ENCODE data around the gene KRT27. TPM values are rescaled to one million over a fixed set of nuclear protein-coding genes. Genes with fewer than 3 reads are reported as not detected.

Gene KRT27, protein sequence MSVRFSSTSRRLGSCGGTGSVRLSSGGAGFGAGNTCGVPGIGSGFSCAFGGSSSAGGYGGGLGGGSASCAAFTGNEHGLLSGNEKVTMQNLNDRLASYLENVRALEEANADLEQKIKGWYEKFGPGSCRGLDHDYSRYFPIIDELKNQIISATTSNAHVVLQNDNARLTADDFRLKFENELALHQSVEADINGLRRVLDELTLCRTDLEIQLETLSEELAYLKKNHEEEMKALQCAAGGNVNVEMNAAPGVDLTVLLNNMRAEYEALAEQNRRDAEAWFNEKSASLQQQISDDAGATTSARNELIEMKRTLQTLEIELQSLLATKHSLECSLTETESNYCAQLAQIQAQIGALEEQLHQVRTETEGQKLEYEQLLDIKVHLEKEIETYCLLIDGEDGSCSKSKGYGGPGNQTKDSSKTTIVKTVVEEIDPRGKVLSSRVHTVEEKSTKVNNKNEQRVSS
- total RNA-seq (2014; rRNA removed; shearing (Covaris generic)) (not detected in 2 replicates), polyA plus RNA-seq (2016; fragmentation: Nextera tagmentation; extraction: Ambion mirVana) (not detected in 2 replicates)
- long read RNA-seq, result 0 reads

DNA sequence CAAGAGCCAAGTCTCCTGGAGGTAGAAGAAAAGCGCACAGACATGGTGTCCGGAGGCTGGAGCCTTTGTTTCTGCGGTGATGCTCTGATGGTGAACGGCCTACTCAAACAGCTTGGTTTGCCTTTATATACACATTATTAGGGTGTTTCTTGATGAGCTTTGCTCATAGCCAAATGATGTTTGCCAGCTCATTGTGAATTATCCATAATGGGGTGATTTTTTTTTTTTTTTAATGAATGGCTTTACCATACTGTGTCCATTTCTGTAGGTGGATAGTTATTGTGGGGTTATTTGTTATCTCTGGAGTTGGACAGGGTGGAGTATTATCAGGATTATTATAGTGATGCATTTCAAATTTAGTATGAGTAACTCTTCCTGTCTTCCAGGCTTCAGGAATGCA lies at the start of gene KRT27:
TSS of gene KRT27 (minus strand) at position 101 of the 400 bp plus-strand sequence. CDS start at position 44, 57 bp downstream.
- Mint-ChIP-seq H3K4me1 (no peaks in the 10 kb centered on the region), H3K4me3 (no peak within 1 kb of the TSS), H3K9me3 (no peaks in the 10 kb centered on the region), H3K27me3 (ENCODE audit: insufficient read depth, low read depth, poor library complexity) (peaks cover 6% of the 10 kb centered on the region), H3K27ac (no peak within 1 kb of the TSS; the same call in 1 of the 2 replicates), H3K36me3 (ENCODE audit: low read depth) (no peaks in the 10 kb centered on the region)
- Histone ChIP-seq H3K36me3 (ENCODE audit: insufficient read depth) (no peaks in the 10 kb centered on the region), H4K20me1 (replicated peaks; ENCODE audit: insufficient read depth) (no peaks in the 10 kb centered on the region), H3K79me2 (replicated peaks; ENCODE audit: insufficient read depth) (no peaks in the 10 kb centered on the region), H3K9me2 (ENCODE audit: insufficient read depth) (no peaks in the 10 kb centered on the region), H2AFZ (peak within 1 kb of the TSS; percentile 78), H3K27ac (ENCODE audit: low read depth) (no peak within 1 kb of the TSS), H3K4me1 (ENCODE audit: insufficient read depth) (no peaks in the 10 kb centered on the region), H3F3A (replicated peaks; ENCODE audit: low read depth) (no peaks in the 10 kb centered on the region), H3K27me3 (ENCODE audit: insufficient read depth) (peaks cover 15% of the 10 kb centered on the region), H3K4me2 (no peak within 1 kb of the TSS), H3K4me3 (no peak within 1 kb of the TSS)
- TF ChIP-seq JUNB (IDR thresholded peaks at IDR 0.05; ENCODE audit: unreplicated experiment) (no peak), ZNF331 (CRISPR knock-in tag; IDR thresholded peaks at IDR 0.05; ENCODE audit: low read depth) (no peak), CREB1 (CRISPR knock-in tag; IDR thresholded peaks at IDR 0.05; ENCODE audit: low read depth) (no peak), EZH2 (IDR thresholded peaks at IDR 0.05; ENCODE audit: low read depth, unreplicated experiment) (no peak), ZNF114 (CRISPR knock-in tag; IDR thresholded peaks at IDR 0.05) (no peak), POLR2AphosphoS5 (IDR thresholded peaks at IDR 0.05; ENCODE audit: low read depth) (no peak), EZH2phosphoT487 (IDR thresholded peaks at IDR 0.05; ENCODE audit: unreplicated experiment) (no peak), STAT1 (IDR thresholded peaks at IDR 0.05; ENCODE audit: unreplicated experiment) (no peak), NANOG (IDR thresholded peaks at IDR 0.05; ENCODE audit: borderline replicate concordance) (no peak)
- TF ChIP-seq, protein P1, sequence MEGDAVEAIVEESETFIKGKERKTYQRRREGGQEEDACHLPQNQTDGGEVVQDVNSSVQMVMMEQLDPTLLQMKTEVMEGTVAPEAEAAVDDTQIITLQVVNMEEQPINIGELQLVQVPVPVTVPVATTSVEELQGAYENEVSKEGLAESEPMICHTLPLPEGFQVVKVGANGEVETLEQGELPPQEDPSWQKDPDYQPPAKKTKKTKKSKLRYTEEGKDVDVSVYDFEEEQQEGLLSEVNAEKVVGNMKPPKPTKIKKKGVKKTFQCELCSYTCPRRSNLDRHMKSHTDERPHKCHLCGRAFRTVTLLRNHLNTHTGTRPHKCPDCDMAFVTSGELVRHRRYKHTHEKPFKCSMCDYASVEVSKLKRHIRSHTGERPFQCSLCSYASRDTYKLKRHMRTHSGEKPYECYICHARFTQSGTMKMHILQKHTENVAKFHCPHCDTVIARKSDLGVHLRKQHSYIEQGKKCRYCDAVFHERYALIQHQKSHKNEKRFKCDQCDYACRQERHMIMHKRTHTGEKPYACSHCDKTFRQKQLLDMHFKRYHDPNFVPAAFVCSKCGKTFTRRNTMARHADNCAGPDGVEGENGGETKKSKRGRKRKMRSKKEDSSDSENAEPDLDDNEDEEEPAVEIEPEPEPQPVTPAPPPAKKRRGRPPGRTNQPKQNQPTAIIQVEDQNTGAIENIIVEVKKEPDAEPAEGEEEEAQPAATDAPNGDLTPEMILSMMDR (conservative IDR thresholded peaks at IDR 0.05; ENCODE audit: low read depth in 2 of 2), result no peak
- TF ChIP-seq, protein P2, sequence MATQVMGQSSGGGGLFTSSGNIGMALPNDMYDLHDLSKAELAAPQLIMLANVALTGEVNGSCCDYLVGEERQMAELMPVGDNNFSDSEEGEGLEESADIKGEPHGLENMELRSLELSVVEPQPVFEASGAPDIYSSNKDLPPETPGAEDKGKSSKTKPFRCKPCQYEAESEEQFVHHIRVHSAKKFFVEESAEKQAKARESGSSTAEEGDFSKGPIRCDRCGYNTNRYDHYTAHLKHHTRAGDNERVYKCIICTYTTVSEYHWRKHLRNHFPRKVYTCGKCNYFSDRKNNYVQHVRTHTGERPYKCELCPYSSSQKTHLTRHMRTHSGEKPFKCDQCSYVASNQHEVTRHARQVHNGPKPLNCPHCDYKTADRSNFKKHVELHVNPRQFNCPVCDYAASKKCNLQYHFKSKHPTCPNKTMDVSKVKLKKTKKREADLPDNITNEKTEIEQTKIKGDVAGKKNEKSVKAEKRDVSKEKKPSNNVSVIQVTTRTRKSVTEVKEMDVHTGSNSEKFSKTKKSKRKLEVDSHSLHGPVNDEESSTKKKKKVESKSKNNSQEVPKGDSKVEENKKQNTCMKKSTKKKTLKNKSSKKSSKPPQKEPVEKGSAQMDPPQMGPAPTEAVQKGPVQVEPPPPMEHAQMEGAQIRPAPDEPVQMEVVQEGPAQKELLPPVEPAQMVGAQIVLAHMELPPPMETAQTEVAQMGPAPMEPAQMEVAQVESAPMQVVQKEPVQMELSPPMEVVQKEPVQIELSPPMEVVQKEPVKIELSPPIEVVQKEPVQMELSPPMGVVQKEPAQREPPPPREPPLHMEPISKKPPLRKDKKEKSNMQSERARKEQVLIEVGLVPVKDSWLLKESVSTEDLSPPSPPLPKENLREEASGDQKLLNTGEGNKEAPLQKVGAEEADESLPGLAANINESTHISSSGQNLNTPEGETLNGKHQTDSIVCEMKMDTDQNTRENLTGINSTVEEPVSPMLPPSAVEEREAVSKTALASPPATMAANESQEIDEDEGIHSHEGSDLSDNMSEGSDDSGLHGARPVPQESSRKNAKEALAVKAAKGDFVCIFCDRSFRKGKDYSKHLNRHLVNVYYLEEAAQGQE (IDR thresholded peaks at IDR 0.05; ENCODE audit: unreplicated experiment), result no peak
- TF ChIP-seq, protein P3, sequence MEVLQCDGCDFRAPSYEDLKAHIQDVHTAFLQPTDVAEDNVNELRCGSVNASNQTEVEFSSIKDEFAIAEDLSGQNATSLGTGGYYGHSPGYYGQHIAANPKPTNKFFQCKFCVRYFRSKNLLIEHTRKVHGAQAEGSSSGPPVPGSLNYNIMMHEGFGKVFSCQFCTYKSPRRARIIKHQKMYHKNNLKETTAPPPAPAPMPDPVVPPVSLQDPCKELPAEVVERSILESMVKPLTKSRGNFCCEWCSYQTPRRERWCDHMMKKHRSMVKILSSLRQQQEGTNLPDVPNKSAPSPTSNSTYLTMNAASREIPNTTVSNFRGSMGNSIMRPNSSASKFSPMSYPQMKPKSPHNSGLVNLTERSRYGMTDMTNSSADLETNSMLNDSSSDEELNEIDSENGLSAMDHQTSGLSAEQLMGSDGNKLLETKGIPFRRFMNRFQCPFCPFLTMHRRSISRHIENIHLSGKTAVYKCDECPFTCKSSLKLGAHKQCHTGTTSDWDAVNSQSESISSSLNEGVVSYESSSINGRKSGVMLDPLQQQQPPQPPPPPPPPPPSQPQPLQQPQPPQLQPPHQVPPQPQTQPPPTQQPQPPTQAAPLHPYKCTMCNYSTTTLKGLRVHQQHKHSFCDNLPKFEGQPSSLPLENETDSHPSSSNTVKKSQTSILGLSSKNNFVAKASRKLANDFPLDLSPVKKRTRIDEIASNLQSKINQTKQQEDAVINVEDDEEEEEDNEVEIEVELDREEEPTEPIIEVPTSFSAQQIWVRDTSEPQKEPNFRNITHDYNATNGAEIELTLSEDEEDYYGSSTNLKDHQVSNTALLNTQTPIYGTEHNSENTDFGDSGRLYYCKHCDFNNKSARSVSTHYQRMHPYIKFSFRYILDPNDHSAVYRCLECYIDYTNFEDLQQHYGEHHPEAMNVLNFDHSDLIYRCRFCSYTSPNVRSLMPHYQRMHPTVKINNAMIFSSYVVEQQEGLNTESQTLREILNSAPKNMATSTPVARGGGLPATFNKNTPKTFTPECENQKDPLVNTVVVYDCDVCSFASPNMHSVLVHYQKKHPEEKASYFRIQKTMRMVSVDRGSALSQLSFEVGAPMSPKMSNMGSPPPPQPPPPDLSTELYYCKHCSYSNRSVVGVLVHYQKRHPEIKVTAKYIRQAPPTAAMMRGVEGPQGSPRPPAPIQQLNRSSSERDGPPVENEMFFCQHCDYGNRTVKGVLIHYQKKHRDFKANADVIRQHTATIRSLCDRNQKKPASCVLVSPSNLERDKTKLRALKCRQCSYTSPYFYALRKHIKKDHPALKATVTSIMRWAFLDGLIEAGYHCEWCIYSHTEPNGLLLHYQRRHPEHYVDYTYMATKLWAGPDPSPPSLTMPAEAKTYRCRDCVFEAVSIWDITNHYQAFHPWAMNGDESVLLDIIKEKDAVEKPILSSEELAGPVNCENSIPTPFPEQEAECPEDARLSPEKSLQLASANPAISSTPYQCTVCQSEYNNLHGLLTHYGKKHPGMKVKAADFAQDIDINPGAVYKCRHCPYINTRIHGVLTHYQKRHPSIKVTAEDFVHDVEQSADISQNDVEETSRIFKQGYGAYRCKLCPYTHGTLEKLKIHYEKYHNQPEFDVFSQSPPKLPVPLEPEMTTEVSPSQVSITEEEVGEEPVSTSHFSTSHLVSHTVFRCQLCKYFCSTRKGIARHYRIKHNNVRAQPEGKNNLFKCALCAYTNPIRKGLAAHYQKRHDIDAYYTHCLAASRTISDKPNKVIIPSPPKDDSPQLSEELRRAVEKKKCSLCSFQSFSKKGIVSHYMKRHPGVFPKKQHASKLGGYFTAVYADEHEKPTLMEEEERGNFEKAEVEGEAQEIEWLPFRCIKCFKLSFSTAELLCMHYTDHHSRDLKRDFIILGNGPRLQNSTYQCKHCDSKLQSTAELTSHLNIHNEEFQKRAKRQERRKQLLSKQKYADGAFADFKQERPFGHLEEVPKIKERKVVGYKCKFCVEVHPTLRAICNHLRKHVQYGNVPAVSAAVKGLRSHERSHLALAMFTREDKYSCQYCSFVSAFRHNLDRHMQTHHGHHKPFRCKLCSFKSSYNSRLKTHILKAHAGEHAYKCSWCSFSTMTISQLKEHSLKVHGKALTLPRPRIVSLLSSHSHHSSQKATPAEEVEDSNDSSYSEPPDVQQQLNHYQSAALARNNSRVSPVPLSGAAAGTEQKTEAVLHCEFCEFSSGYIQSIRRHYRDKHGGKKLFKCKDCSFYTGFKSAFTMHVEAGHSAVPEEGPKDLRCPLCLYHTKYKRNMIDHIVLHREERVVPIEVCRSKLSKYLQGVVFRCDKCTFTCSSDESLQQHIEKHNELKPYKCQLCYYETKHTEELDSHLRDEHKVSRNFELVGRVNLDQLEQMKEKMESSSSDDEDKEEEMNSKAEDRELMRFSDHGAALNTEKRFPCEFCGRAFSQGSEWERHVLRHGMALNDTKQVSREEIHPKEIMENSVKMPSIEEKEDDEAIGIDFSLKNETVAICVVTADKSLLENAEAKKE (CRISPR knock-in tag; IDR thresholded peaks at IDR 0.05), result no peak
- TF ChIP-seq, protein P4, sequence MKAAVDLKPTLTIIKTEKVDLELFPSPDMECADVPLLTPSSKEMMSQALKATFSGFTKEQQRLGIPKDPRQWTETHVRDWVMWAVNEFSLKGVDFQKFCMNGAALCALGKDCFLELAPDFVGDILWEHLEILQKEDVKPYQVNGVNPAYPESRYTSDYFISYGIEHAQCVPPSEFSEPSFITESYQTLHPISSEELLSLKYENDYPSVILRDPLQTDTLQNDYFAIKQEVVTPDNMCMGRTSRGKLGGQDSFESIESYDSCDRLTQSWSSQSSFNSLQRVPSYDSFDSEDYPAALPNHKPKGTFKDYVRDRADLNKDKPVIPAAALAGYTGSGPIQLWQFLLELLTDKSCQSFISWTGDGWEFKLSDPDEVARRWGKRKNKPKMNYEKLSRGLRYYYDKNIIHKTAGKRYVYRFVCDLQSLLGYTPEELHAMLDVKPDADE (IDR thresholded peaks at IDR 0.05), result no peak
- ATAC-seq (no peak), DNase-seq (ENCODE audit: low spot score) (no peak)
